Measurements from ENCODE around the gene RBP5.

DNA sequence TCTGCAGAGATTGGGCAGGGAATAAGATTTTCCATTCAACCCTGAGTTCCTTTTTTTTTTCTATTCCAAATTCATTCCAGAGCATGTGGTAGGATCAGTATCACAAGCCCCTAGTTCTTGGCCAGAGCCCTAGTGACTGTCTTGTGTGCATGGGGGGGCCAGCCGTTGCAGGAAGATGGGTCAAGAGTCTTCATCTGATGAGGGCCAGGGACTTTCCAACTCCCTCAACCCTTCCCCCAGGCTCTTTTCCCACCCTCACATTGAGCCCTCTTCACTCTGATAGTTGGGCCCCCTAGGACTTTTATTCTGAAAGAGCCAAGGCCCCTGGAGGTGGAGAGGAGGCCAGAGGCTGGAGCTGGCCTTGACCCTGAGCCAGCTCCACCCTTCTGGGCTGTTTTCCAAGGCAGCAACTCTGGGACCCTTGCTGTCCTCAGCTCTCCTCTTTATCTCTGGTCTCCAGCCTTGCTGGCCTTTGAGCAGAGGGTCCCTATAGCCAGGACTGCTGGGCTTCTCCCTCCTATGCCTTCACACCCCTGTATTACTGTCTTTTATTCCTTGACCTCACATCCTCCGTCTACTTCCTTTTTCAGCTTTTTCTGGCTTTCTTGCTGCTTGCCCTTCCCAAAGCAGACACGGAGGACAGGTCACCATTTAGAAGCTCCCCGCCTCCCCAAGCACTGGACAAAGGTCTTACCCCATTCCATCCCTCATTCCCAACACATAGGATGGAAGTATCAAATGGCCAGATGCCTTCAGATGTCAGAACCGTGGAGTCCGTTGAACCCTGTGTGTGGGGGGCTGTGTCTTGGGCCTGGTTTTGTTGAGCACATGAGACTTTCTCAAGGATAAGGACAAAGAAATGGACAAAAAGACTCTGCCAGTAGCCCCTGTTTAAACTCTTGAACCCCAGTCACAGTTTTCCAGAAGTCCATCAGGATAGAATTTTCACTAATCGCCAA is 5.6 kb downstream of the RBP5 start:
- TF ChIP-seq, protein P1, sequence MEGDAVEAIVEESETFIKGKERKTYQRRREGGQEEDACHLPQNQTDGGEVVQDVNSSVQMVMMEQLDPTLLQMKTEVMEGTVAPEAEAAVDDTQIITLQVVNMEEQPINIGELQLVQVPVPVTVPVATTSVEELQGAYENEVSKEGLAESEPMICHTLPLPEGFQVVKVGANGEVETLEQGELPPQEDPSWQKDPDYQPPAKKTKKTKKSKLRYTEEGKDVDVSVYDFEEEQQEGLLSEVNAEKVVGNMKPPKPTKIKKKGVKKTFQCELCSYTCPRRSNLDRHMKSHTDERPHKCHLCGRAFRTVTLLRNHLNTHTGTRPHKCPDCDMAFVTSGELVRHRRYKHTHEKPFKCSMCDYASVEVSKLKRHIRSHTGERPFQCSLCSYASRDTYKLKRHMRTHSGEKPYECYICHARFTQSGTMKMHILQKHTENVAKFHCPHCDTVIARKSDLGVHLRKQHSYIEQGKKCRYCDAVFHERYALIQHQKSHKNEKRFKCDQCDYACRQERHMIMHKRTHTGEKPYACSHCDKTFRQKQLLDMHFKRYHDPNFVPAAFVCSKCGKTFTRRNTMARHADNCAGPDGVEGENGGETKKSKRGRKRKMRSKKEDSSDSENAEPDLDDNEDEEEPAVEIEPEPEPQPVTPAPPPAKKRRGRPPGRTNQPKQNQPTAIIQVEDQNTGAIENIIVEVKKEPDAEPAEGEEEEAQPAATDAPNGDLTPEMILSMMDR (IDR thresholded peaks at IDR 0.05): no peak
- no peak for TF ChIP-seq POLR2A (IDR thresholded peaks at IDR 0.05)

All from thyroid gland (tissue), 4 donors.